Measurements from ENCODE around the gene FXYD6. TPM values are rescaled to one million over a fixed set of nuclear protein-coding genes. Genes with fewer than 3 reads are reported as not detected.

The FXYD6 gene
- total and polyA plus RNA-seq, 2 donors (not counting 1 experiment from before 2014, with no cell fraction given): not detected

GRCh38 chr11:117838901-117839300 lies 37.6 kb downstream of the FXYD6 start:
- ChIA-PET POLR2A (no interaction called here), CTCF (interaction anchor here (0.7 to 2.6 kb wide), 4 partner anchors 16 to 215 kb away, joined by 3 to 16 read pairs (median 4); no protein-coding TSS in a partner anchor)
- Histone ChIP-seq H3K9me3 (ENCODE audit: control extremely low read depth in 1 of 3, control insufficient read depth in 2 of 3, insufficient read depth in 1 of 3, low read length in 2 of 3) (no peaks in the 10 kb centered on the region), H3K27me3 (replicated peaks in 1 of 4; ENCODE audit: control extremely low read depth in 1 of 4, control insufficient read depth in 3 of 4, insufficient read depth in 4 of 4, low read length in 3 of 4) (peaks cover 0 to 2% (median 0%) of the 10 kb centered on the region in 4 experiments), H3K9ac (ENCODE audit: low read length) (no peak overlapping the region), H3K4me2 (replicated peaks; ENCODE audit: low read depth, low read length, poor library complexity, severe bottlenecking) (no peak overlapping the region), H3K4me3 (ENCODE audit: control extremely low read depth in 1 of 5, extremely low read depth in 1 of 5, insufficient read depth in 1 of 5, low read depth in 2 of 5, low read length in 4 of 5) (no peak overlapping the region), H4K20me1 (ENCODE audit: control insufficient read depth, insufficient read depth, low read length, poor library complexity, severe bottlenecking) (no peaks in the 10 kb centered on the region), H3K79me2 (ENCODE audit: control insufficient read depth, insufficient read depth, low read length) (no peaks in the 10 kb centered on the region), H3K27ac (ENCODE audit: low read length in 2 of 2) (no peak overlapping the region), H3K36me3 (replicated peaks in 1 of 2; ENCODE audit: control extremely low read depth in 1 of 2, control insufficient read depth in 1 of 2, extremely low read depth in 1 of 2, insufficient read depth in 2 of 2, low read length in 1 of 2) (no peaks in the 10 kb centered on the region), H3K4me1 (ENCODE audit: control insufficient read depth in 2 of 2, insufficient read depth in 2 of 2, low read length in 2 of 2) (peaks cover 0 to 2% of the 10 kb centered on the region in 2 donors), H2AFZ (ENCODE audit: insufficient read depth, low read depth, low read length, poor library complexity, severe bottlenecking) (no peak overlapping the region)
- WGBS (ENCODE audit: insufficient coverage): 76% methylated on average over 5 of the region's 8 CpGs
- H3K4me1 Mint-ChIP-seq: no peaks in the 10 kb centered on the region
- ATAC-seq (ENCODE audit: low read depth) (no peak), DNase-seq (no peak)
- H3K9me3 Mint-ChIP-seq (ENCODE audit: insufficient read depth): no peaks in the 10 kb centered on the region
- H3K27ac Mint-ChIP-seq: no peak overlapping the region
- TF ChIP-seq CTCF (IDR thresholded peaks at IDR 0.05): no peak
- intact Hi-C loops (cut with micrococcal nuclease): no loop called here
- H3K4me3 Mint-ChIP-seq: no peak overlapping the region
- H3K27me3 Mint-ChIP-seq: peaks cover 18% of the 10 kb centered on the region

GRCh38 chr11:117837791-117838190 lies 38.7 kb downstream of the FXYD6 start:
- no peaks in the 10 kb centered on the region for H3K4me1 ChIP-seq (ENCODE audit: control insufficient read depth in 2 of 2, insufficient read depth in 2 of 2, low read length in 2 of 2)
- H3K27ac ChIP-seq (ENCODE audit: low read length in 2 of 2): no peak overlapping the region
- no peaks in the 10 kb centered on the region for H4K20me1 ChIP-seq (ENCODE audit: control insufficient read depth, insufficient read depth, low read length, poor library complexity, severe bottlenecking)
- Mint-ChIP-seq H3K9me3 (ENCODE audit: insufficient read depth) (no peaks in the 10 kb centered on the region), H3K4me1 (no peaks in the 10 kb centered on the region), H3K4me3 (no peak overlapping the region), H3K27me3 (peaks cover 18% of the 10 kb centered on the region), H3K27ac (no peak overlapping the region)
- no peak overlapping the region for H3K9ac ChIP-seq (ENCODE audit: low read length)
- no peak overlapping the region for H3K4me2 ChIP-seq (replicated peaks; ENCODE audit: low read depth, low read length, poor library complexity, severe bottlenecking)
- H3K4me3 ChIP-seq (ENCODE audit: control extremely low read depth in 1 of 5, extremely low read depth in 1 of 5, insufficient read depth in 1 of 5, low read depth in 2 of 5, low read length in 4 of 5): no peak overlapping the region
- intact Hi-C loops (cut with micrococcal nuclease): no loop called here
- H2AFZ ChIP-seq (ENCODE audit: insufficient read depth, low read depth, low read length, poor library complexity, severe bottlenecking): no peak overlapping the region
- no peaks in the 10 kb centered on the region for H3K36me3 ChIP-seq (replicated peaks in 1 of 2; ENCODE audit: control extremely low read depth in 1 of 2, control insufficient read depth in 1 of 2, extremely low read depth in 1 of 2, insufficient read depth in 2 of 2, low read length in 1 of 2)
- 96% methylated on average over 3 of the region's 8 CpGs for WGBS (ENCODE audit: insufficient coverage)
- no peaks in the 10 kb centered on the region for H3K79me2 ChIP-seq (ENCODE audit: control insufficient read depth, insufficient read depth, low read length)
- ATAC-seq (ENCODE audit: low read depth) (no peak), DNase-seq (no peak)
- ChIA-PET CTCF (interaction anchor here (0.9 to 2.6 kb wide), 3 partner anchors 14 to 216 kb away, joined by 3 to 16 read pairs (median 5); no protein-coding TSS in a partner anchor), POLR2A (no interaction called here)
- peaks cover 0 to 7% (median 0%) of the 10 kb centered on the region in 4 experiments for H3K27me3 ChIP-seq (replicated peaks in 1 of 4; ENCODE audit: control extremely low read depth in 1 of 4, control insufficient read depth in 3 of 4, insufficient read depth in 4 of 4, low read length in 3 of 4)
- TF ChIP-seq EZH2 (IDR thresholded peaks at IDR 0.05; ENCODE audit: borderline replicate concordance, insufficient read depth, low read depth, low read length, poor library complexity, severe bottlenecking): no peak
- TF ChIP-seq CTCF (IDR thresholded peaks at IDR 0.05): no peak
- H3K9me3 ChIP-seq (ENCODE audit: control extremely low read depth in 1 of 3, control insufficient read depth in 2 of 3, insufficient read depth in 1 of 3, low read length in 2 of 3): no peaks in the 10 kb centered on the region

All from B cell (primary cell).